Neural cell (in vitro differentiated cells): ENCODE measurements around the gene GET4. TPM values are rescaled to one million over a fixed set of nuclear protein-coding genes. Genes with fewer than 3 reads are reported as not detected.

Source experiments
- H2AFZ ChIP-seq: fragments of 200-600, 300-800 bp; sonication (generic), shearing (Covaris generic); 2 replicates; pipeline ENCODE4 v1.6.0; 2014; ENCODE audit warnings: low read depth, mild to moderate bottlenecking, antibody characterized with exemption, low read length, moderate library complexity
- H3F3A ChIP-seq: fragments of 200-600 bp; shearing (Covaris generic); 2 replicates; pipeline ENCODE4 v1.6.1; 2016; ENCODE audit warnings: mild to moderate bottlenecking, moderate library complexity, mixed read lengths, antibody characterized with exemption, low read length; ENCODE audit not compliant: insufficient read depth, poor library complexity, severe bottlenecking
- H3K27ac ChIP-seq: fragments of 200-600, 300-800 bp; sonication (generic), shearing (Covaris generic); 2 replicates; pipeline ENCODE4 v1.5.1; 2014; ENCODE audit warnings: mild to moderate bottlenecking, low read length, moderate library complexity
- H3K27me3 ChIP-seq: fragments of 300-800, 200-600 bp; sonication (generic), shearing (Covaris generic); 2 replicates; pipeline ENCODE4 v1.6.0; 2014; ENCODE audit warnings: mild to moderate bottlenecking, low read depth, low read length, moderate library complexity; ENCODE audit not compliant: insufficient read depth
- H3K36me3 ChIP-seq: fragments of 300-800, 200-600 bp; sonication (generic), shearing (Covaris generic); 2 replicates; pipeline ENCODE4 v1.5.1; 2014; ENCODE audit warnings: mild to moderate bottlenecking, antibody characterized with exemption, low read length, moderate library complexity; ENCODE audit not compliant: insufficient read depth
- H3K4me2 ChIP-seq: fragments of 300-800, 200-600 bp; sonication (generic), shearing (Covaris generic); 2 replicates; pipeline ENCODE4 v1.6.0; 2014; ENCODE audit warnings: mild to moderate bottlenecking, low read length
- H3K4me3 ChIP-seq: fragments of 300-800, 200-600 bp; sonication (generic), shearing (Covaris generic); 2 replicates; pipeline ENCODE4 v1.5.1; 2014; ENCODE audit warnings: mild to moderate bottlenecking, low read length, moderate library complexity
- H3K79me2 ChIP-seq: fragments of 200-600 bp; shearing (Covaris generic); replicated peaks from 2 replicates; pipeline ENCODE4 v1.6.0; 2014; ENCODE audit warnings: mild to moderate bottlenecking, low read length, moderate library complexity; ENCODE audit not compliant: insufficient read depth
- H3K9ac ChIP-seq: fragments of 300-800, 200-600 bp; sonication (generic), shearing (Covaris generic); 2 replicates; pipeline ENCODE4 v1.6.1; 2016; ENCODE audit warnings: mild to moderate bottlenecking, low read length, mixed read lengths
- H3K9me2 ChIP-seq: fragments of 200-600 bp; shearing (Covaris generic); 2 replicates; pipeline ENCODE4 v1.6.1; 2016; ENCODE audit warnings: mild to moderate bottlenecking, low read length, mixed read lengths; ENCODE audit not compliant: insufficient read depth
- H3K9me3 ChIP-seq: fragments of 200-600, 300-800 bp; sonication (generic), shearing (Covaris generic); 2 replicates; pipeline ENCODE4 v1.6.1; 2016; ENCODE audit warnings: mild to moderate bottlenecking, mixed run types, low read length, moderate library complexity, mixed read lengths
- H4K20me1 ChIP-seq: fragments of 200-600 bp; shearing (Covaris generic); 2 replicates; pipeline ENCODE4 v1.6.1; 2016; ENCODE audit warnings: mild to moderate bottlenecking, mixed run types; ENCODE audit not compliant: insufficient read depth
- CTCF ChIP-seq: fragments of 450-650 bp; IDR thresholded peaks from 2 replicates; pipeline ENCODE4 v1.5.1; 2014; ENCODE audit warnings: antibody characterized with exemption, mild to moderate bottlenecking, moderate library complexity; ENCODE audit not compliant: poor library complexity, severe bottlenecking
- EP300 ChIP-seq: fragments of 450-650 bp; conservative IDR thresholded peaks from 2 replicates; pipeline ENCODE4 v1.6.1; 2014; ENCODE audit warnings: antibody characterized with exemption, mild to moderate bottlenecking, moderate library complexity; ENCODE audit not compliant: poor library complexity, severe bottlenecking
- EZH2 ChIP-seq: fragments of 200-600, 300-800 bp; shearing (Covaris generic), sonication (generic); IDR thresholded peaks from 2 replicates; pipeline ENCODE4 v1.6.1; 2014; ENCODE audit warnings: antibody characterized with exemption, low read length, borderline replicate concordance, mild to moderate bottlenecking; ENCODE audit not compliant: insufficient read depth, poor library complexity, severe bottlenecking
- MXI1 ChIP-seq: fragments of 450-650 bp; conservative IDR thresholded peaks from 2 replicates; pipeline ENCODE4 v1.6.1; 2014; ENCODE audit warnings: antibody characterized with exemption, mild to moderate bottlenecking; ENCODE audit not compliant: poor library complexity, severe bottlenecking
- POLR2AphosphoS5 ChIP-seq: IDR thresholded peaks from 2 replicates; pipeline ENCODE4 v1.6.1; 2012
- RAD21 ChIP-seq: fragments of 450-650 bp; conservative IDR thresholded peaks from 2 replicates; pipeline ENCODE4 v1.6.1; 2014; ENCODE audit warnings: antibody characterized with exemption, mild to moderate bottlenecking, moderate library complexity
- REST ChIP-seq: IDR thresholded peaks from 2 replicates; pipeline ENCODE4 v1.6.1; 2012; ENCODE audit warnings: borderline replicate concordance
- SMC3 ChIP-seq: fragments of 450-650 bp; conservative IDR thresholded peaks from 2 replicates; pipeline ENCODE4 v1.6.1; 2014; ENCODE audit warnings: antibody characterized with exemption, mild to moderate bottlenecking, moderate library complexity; ENCODE audit not compliant: poor library complexity
- TAF1 ChIP-seq: IDR thresholded peaks from 2 replicates; pipeline ENCODE4 v1.6.1; 2012; ENCODE audit warnings: low read depth
- polyA plus RNA-seq: library from polyadenylated mRNA; depleted of rRNA; stranded (reverse); fragments of >200 nt; gene quantifications from 2 replicates; pipeline ENCODE4 v1.2.3, GENCODE V29; 2014

Gene GET4
- polyA plus RNA-seq, 1 donor from 2014 or later: 63.8 TPM

GRCh38 chr7:863106-863505 is 13.2 kb upstream of the GET4 start:
- Histone ChIP-seq H3K27ac (no peak overlapping the region), H3K36me3 (peaks cover 5% of the 10 kb centered on the region), H3K79me2 (no peaks in the 10 kb centered on the region), H3K27me3 (no peaks in the 10 kb centered on the region), H3K9ac (no peak overlapping the region), H3F3A (no peaks in the 10 kb centered on the region), H2AFZ (no peak overlapping the region), H3K4me3 (no peak overlapping the region), H3K4me2 (no peak overlapping the region), H3K9me2 (no peaks in the 10 kb centered on the region), H3K9me3 (no peaks in the 10 kb centered on the region), H4K20me1 (no peaks in the 10 kb centered on the region)
- no peak for TF ChIP-seq POLR2AphosphoS5
- no peak for TF ChIP-seq EZH2
- no peak for TF ChIP-seq RAD21
- TF ChIP-seq REST: no peak
- TF ChIP-seq CTCF: no peak
- TF ChIP-seq SMC3: no peak
- TF ChIP-seq MXI1: no peak
- TF ChIP-seq EP300: no peak
- no peak for TF ChIP-seq TAF1

GRCh38 chr7:865921-866320 is 10.4 kb upstream of the GET4 start:
- H3K9me2 ChIP-seq: no peaks in the 10 kb centered on the region
- no peak overlapping the region for H3K27ac ChIP-seq
- H3K4me2 ChIP-seq: no peak overlapping the region
- H3K9ac ChIP-seq: no peak overlapping the region
- H3K4me3 ChIP-seq: no peak overlapping the region
- no peaks in the 10 kb centered on the region for H3K9me3 ChIP-seq
- no peaks in the 10 kb centered on the region for H3F3A ChIP-seq
- no peak overlapping the region for H2AFZ ChIP-seq
- no peaks in the 10 kb centered on the region for H4K20me1 ChIP-seq
- TF ChIP-seq EZH2: no peak
- no peak for TF ChIP-seq REST
- TF ChIP-seq TAF1: no peak
- no peak for TF ChIP-seq POLR2AphosphoS5
- no peak for TF ChIP-seq MXI1
- TF ChIP-seq CTCF: no peak
- TF ChIP-seq SMC3: no peak
- no peak for TF ChIP-seq RAD21
- no peak for TF ChIP-seq EP300
- H3K79me2 ChIP-seq: no peaks in the 10 kb centered on the region
- H3K36me3 ChIP-seq: peaks cover 5% of the 10 kb centered on the region
- no peaks in the 10 kb centered on the region for H3K27me3 ChIP-seq
